Dendritic cell treated with granulocyte-macrophage colony-stimulating factor and Interleukin-4, amounts not matched to agents 40 ng/mL and 50 ng/mL, for 4 days (primary cell): ENCODE measurements around the gene ARHGAP30.
A peak's percentile ranks its signal among the peaks of the same experiment; 100 is the strongest.

Experiments
- H3K27ac Mint-ChIP-seq: one replicate; pipeline ENCODE4 v1.8.0; 2022; ENCODE audit warnings: mild to moderate bottlenecking, mixed read lengths
- H3K27me3 Mint-ChIP-seq: one replicate; pipeline ENCODE4 v1.8.0; 2022; ENCODE audit warnings: mild to moderate bottlenecking, mixed read lengths
- H3K36me3 Mint-ChIP-seq: one replicate; pipeline ENCODE4 v1.8.0; 2022; ENCODE audit warnings: low read depth, mixed read lengths
- H3K4me1 Mint-ChIP-seq: one replicate; pipeline ENCODE4 v1.8.0; 2022; ENCODE audit warnings: low read depth, mixed read lengths
- H3K4me3 Mint-ChIP-seq: one replicate; pipeline ENCODE4 v1.8.0; 2022; ENCODE audit warnings: mild to moderate bottlenecking, moderate library complexity, mixed read lengths
- H3K9me3 Mint-ChIP-seq: one replicate; pipeline ENCODE4 v1.8.0; 2022; ENCODE audit warnings: mixed read lengths
- intact Hi-C: fragments of 100-400 bp; cut with micrococcal nuclease; formaldehyde crosslinking; loops from one replicate; pipeline ENCODE4 v1.15.0; 2022

ARHGAP30 gene

GRCh38 chr1:161012420-161012819, 57.3 kb downstream of the ARHGAP30 start:
- peaks cover 37% of the 10 kb centered on the region for H3K4me1 Mint-ChIP-seq

GRCh38 chr1:161009602-161010211, 60.0 kb downstream of the ARHGAP30 start:
- peaks cover 34% of the 10 kb centered on the region for H3K4me1 Mint-ChIP-seq
- intact Hi-C loops = no loop called here
- H3K27ac Mint-ChIP-seq = no peak overlapping the region
- H3K27me3 Mint-ChIP-seq = no peaks in the 10 kb centered on the region
- no peaks in the 10 kb centered on the region for H3K9me3 Mint-ChIP-seq
- peaks cover 6% of the 10 kb centered on the region for H3K36me3 Mint-ChIP-seq
- no peak overlapping the region for H3K4me3 Mint-ChIP-seq

More at GRCh38 chr1:161012420-161012819, 57.3 kb downstream of the ARHGAP30 start:
- intact Hi-C loops = no loop called here
- Mint-ChIP-seq H3K27ac (peak overlapping the region; percentile 99), H3K27me3 (no peaks in the 10 kb centered on the region), H3K4me3 (no peak overlapping the region), H3K9me3 (no peaks in the 10 kb centered on the region), H3K36me3 (no peaks in the 10 kb centered on the region)

- no peak overlapping the region for H3K27ac Mint-ChIP-seq
- no peaks in the 10 kb centered on the region for H3K27me3 Mint-ChIP-seq
- H3K9me3 Mint-ChIP-seq = no peaks in the 10 kb centered on the region
- peaks cover 31% of the 10 kb centered on the region for H3K4me1 Mint-ChIP-seq
- intact Hi-C loops = no loop called here
- peaks cover 6% of the 10 kb centered on the region for H3K36me3 Mint-ChIP-seq
- H3K4me3 Mint-ChIP-seq = no peak overlapping the region
Observed at GRCh38 chr1:161008869-161009510, 60.7 kb downstream of the ARHGAP30 start.

- H3K4me3 Mint-ChIP-seq = no peak overlapping the region
- intact Hi-C loops = no loop called here
- peaks cover 6% of the 10 kb centered on the region for H3K36me3 Mint-ChIP-seq
- H3K27ac Mint-ChIP-seq = no peak overlapping the region
- H3K9me3 Mint-ChIP-seq = no peaks in the 10 kb centered on the region
- peaks cover 21% of the 10 kb centered on the region for H3K4me1 Mint-ChIP-seq
- H3K27me3 Mint-ChIP-seq = no peaks in the 10 kb centered on the region
Observed at GRCh38 chr1:161007369-161007768, 62.3 kb downstream of the ARHGAP30 start.

- Mint-ChIP-seq H3K9me3 (no peaks in the 10 kb centered on the region), H3K27ac (peak overlapping the region; percentile 23), H3K4me1 (peaks cover 14% of the 10 kb centered on the region), H3K27me3 (no peaks in the 10 kb centered on the region), H3K36me3 (peaks cover 6% of the 10 kb centered on the region), H3K4me3 (no peak overlapping the region)
- intact Hi-C loops = no loop called here
Observed at GRCh38 chr1:161006563-161006962, 63.1 kb downstream of the ARHGAP30 start.

- peaks cover 43% of the 10 kb centered on the region for H3K36me3 Mint-ChIP-seq
- H3K4me1 Mint-ChIP-seq = peaks cover 15% of the 10 kb centered on the region
- intact Hi-C loops = no loop called here
Observed at GRCh38 chr1:161001525-161001924, 68.2 kb downstream of the ARHGAP30 start.

GRCh38 chr1:161000736-161001480, 68.8 kb downstream of the ARHGAP30 start:
- Mint-ChIP-seq H3K36me3 (peaks cover 41% of the 10 kb centered on the region), H3K27ac (no peak overlapping the region), H3K4me3 (no peak overlapping the region), H3K9me3 (no peaks in the 10 kb centered on the region), H3K27me3 (no peaks in the 10 kb centered on the region), H3K4me1 (peaks cover 15% of the 10 kb centered on the region)
- intact Hi-C loops = no loop called here

More at GRCh38 chr1:161001525-161001924, 68.2 kb downstream of the ARHGAP30 start:
- Mint-ChIP-seq H3K27me3 (no peaks in the 10 kb centered on the region), H3K27ac (no peak overlapping the region), H3K4me3 (no peak overlapping the region), H3K9me3 (no peaks in the 10 kb centered on the region)

GRCh38 chr1:160999376-160999775, 70.3 kb downstream of the ARHGAP30 start:
- H3K27ac Mint-ChIP-seq = no peak overlapping the region
- no peak overlapping the region for H3K4me3 Mint-ChIP-seq
- intact Hi-C loops = no loop called here
- peaks cover 1% of the 10 kb centered on the region for H3K27me3 Mint-ChIP-seq
- H3K36me3 Mint-ChIP-seq = peaks cover 41% of the 10 kb centered on the region
- peaks cover 10% of the 10 kb centered on the region for H3K4me1 Mint-ChIP-seq
- H3K9me3 Mint-ChIP-seq = no peaks in the 10 kb centered on the region

GRCh38 chr1:160997323-160998038, 72.2 kb downstream of the ARHGAP30 start:
- Mint-ChIP-seq H3K4me1 (peaks cover 10% of the 10 kb centered on the region), H3K9me3 (no peaks in the 10 kb centered on the region), H3K27ac (peak overlapping the region; percentile 50), H3K27me3 (peaks cover 1% of the 10 kb centered on the region), H3K4me3 (no peak overlapping the region), H3K36me3 (peaks cover 41% of the 10 kb centered on the region)
- intact Hi-C loops = loop anchor here (1.0 to 2.0 kb wide), 2 partner anchors 47 to 142 kb away; partner anchors contain the start of gene USF1
